OCI-LY7 (cell line): ENCODE results near the gene ZDHHC3.

Source experiments
- CTCF ChIP-seq: fragments of 200-600 bp; sonication (generic); conservative IDR thresholded peaks from 2 replicates; pipeline ENCODE4 v1.5.1; 2014; ENCODE audit warnings: mild to moderate bottlenecking, antibody characterized with exemption, low read length, moderate library complexity, mixed read lengths
- EZH2phosphoT487 ChIP-seq: fragments of 200-600 bp; sonication (generic); IDR thresholded peaks from 2 replicates; pipeline ENCODE4 v1.6.1; 2018; ENCODE audit warnings: low read depth, borderline replicate concordance, mild to moderate bottlenecking, mixed run types, antibody characterized with exemption, low read length, moderate library complexity, mixed read lengths

DNA sequence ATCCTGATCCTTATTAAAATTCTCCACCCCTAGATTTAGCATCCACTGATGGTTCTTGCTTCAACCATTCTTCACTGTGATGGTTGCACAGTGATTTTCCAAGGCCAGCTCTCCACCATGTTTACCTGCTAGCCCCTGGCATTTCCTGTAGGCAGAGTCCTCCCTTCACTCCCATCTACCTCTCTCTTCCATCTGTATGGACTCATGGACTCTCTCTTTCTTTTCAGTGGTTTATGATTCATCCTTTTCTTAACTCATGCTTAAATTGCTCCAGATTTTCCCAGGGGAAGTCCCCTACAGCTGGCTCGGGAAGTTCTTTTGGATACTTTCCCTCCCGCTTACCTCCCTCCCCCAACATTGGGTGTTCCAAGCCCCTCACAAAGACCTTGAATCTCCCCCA is 82.9 kb downstream of the ZDHHC3 start:
- no peak for TF ChIP-seq CTCF
- no peak for TF ChIP-seq EZH2phosphoT487
